ENCODE results near the gene FILIP1.
"Not testable (repeated sequence)": the region's sequence is repeated elsewhere in the genome, so short reads cannot be mapped to it uniquely, and the experiment has no call there.

FILIP1 gene

GRCh38 chr6:75421316-75422023 is 72.1 kb downstream of the FILIP1 start:
- DNase-seq (ENCODE audit: low read depth in 1 of 2, low spot score in 1 of 2): no peak

DNA sequence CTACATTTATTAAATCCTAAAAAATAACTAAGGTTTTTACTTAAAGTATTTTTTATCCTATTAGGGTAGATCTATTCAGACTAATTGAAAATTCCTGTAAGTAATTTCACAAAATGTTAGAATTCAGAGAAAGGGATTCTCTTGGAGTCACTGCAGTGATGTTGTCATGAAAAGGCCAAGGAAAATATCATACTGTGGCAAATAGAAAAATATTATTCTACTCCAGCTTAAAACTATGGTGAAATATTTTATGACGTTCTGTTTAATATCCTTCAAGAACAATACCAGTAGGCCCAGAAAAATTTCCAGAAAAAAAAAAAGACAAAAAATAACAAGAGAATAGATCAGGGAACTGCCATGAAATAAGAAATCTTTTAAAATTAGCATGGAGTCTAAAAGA is 73.6 kb downstream of the FILIP1 start:
- no peak for DNase-seq (ENCODE audit: low read depth in 1 of 2, low spot score in 1 of 2)

- DNase-seq (ENCODE audit: low read depth in 1 of 2, low spot score in 1 of 2): no peak
These were observed 74.2 kb downstream of the FILIP1 start for GRCh38 chr6:75419416-75419815.

DNA sequence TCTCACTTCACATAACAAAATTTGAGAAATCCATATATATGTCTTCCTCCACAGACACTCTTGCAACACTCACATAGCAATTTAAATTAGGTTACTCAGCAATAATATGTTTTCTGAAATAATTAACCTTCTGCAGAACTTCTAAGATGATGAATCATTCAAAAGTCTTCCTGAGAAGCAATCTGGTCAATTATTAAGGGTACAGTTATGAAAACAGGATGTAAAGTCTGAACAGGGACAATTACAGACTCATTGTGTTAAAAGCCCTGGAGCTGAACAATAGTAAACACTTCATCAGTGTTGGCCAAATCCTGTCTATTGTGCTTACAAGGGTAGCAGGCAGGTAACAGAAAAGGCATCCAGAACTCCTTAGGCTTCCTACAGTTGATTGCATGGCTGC is 75.4 kb downstream of the FILIP1 start:
- no peak for DNase-seq (ENCODE audit: low read depth in 1 of 2, low spot score in 1 of 2)

DNA sequence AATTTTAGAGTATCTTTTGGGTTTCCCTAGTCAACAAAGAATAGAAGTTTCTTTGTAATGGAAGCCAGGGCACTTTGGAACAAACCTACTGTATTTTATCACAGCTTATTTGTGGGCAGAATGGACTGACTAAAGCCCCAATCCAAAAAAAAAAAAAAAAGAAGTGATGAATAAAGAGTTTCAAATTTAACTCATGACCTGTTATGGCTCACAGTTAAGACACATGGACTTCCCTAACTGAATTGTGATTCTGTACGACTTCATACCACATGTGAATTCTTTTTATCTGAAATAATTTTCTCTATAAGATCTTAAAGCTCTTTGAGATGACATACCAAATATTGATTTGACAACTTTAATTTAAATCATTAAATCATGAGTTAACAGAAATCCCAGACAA is 77.2 kb downstream of the FILIP1 start:
- DNase-seq (ENCODE audit: low read depth in 1 of 2, low spot score in 1 of 2): no peak

- DNase-seq (ENCODE audit: low read depth in 1 of 2, low spot score in 1 of 2): no peak
These were observed 77.8 kb downstream of the FILIP1 start for GRCh38 chr6:75415804-75416203.

- no peak for DNase-seq (ENCODE audit: low read depth in 1 of 2, low spot score in 1 of 2)
These were observed 79.1 kb downstream of the FILIP1 start for GRCh38 chr6:75414445-75415021.

- DNase-seq (ENCODE audit: low read depth in 1 of 2, low spot score in 1 of 2): no peak
These were observed 80.5 kb downstream of the FILIP1 start for GRCh38 chr6:75412969-75413662.

GRCh38 chr6:75410564-75410963 is 83.0 kb downstream of the FILIP1 start:
- DNase-seq (ENCODE audit: low read depth in 1 of 2, low spot score in 1 of 2): not testable (repeated sequence)

DNA sequence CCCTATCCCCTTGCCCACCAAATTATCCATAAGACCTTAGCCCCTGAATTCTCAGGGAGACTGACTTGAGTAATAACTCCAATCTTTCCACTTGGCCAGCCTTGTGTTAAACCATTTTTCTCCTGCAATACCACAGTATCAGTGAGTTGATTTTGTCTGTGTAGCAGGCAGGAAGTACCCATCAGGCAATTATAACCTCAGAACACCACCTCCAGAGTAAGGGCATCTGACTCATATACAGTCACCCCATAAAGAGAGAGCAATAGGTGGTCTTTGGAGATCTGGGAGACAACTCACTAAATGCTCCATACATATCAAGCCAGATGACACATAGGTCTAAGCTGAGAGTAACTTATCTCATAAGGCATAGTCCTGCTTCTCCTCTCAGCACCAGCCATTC is 83.7 kb downstream of the FILIP1 start:
- no peak for DNase-seq (ENCODE audit: low read depth in 1 of 2, low spot score in 1 of 2)

DNA sequence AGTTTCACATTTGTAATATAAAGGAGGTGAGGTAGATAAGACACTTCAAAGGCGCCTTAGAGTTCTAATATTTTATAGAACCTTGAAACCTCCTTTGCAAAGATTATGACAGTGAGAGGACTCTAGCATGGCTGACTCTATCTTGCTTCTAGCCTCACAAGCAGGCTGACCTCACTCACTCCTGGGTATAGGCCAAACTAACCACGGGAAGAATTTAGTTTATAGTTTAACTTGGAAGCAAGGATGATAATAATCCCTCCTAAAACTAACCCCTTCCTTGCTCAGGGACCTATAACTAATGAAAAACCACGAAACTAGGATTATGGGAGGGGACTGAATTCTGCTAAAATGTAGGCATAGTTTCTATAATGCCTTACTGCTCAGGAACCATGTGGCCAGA is 84.3 kb downstream of the FILIP1 start:
- DNase-seq (ENCODE audit: low read depth in 1 of 2, low spot score in 1 of 2): no peak

DNA sequence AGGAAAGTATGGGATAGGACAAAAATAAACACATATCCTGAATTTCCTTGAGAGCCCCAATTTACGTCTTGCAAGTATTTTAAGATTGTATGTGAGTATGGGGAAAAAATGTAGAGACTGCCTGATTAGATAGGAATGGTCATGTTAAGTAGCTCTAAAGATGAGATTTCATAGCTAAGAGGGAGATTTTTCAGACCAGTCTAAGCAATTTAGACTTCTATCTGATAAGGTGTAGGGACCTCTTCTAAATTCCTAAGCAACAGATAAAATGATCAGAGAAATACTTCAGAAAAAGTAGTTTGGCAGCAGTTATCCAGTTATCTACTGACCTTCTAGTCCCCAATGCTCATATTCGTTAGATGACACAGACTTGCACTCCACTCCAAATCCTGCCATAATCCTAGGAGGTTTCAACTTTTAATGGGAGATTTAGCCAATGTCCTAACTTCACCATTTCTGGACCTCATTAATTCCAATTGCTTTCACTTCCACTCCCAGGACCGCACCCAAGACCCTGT is 90.0 kb downstream of the FILIP1 start:
- no peak for DNase-seq (ENCODE audit: low read depth in 1 of 2, low spot score in 1 of 2)

DNA sequence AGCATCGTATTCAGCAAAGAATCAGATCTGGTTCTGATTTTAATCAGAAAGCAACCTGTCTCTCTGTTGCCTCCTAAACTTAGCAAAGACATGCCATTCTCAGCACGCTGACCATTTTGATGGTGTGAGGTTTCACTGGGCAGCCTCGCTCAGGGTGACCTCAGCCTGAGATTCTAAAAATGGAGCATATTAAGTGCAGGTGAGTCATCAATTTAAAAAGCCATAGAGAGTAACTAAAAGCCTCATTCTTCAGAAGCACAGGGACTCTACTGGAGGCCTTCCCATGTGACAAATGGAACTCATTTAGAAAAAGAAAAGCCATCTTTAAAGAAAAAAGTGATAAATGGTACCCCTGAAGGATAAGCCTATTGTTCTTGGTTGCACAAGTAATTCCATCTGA is 91.3 kb downstream of the FILIP1 start:
- DNase-seq (ENCODE audit: low read depth in 1 of 2, low spot score in 1 of 2): no peak

DNA sequence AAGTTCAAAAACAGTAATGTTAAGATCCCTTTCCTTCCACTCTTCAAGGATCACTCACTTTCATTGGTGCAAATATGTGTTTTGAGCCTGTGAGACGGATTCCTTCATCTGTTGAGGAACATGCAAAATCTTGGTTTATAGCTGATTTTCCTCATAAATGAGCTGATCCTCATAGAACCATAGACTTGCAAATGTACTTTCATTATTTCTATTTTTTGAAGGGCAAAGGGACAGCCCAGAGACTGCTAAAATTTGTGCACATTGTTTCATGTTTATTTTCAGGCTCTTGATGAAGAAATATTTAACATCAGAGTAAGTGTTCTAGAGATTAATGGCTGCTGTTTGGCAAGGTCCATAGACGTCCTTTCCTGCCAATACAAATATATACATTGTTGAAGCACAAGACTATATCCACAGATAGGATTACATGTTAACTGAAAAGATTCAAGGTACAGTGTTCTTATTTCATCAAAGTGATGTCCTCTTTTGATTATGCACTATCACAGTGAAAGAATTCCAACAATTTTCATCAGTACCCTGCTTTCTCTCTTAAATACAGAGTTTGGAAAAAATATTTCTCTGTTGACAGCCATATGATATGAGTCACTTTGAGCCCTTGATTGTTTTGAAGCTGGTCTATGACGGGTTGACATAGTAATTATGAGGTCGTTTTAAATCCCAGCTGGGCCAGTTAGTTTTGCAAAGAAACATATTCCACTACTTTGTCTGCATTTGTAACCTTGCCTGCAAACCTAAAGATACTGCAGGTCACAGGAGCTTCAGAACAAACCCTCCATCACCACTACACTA is 95.7 kb downstream of the FILIP1 start:
- no peak for DNase-seq (ENCODE audit: low read depth in 1 of 2, low spot score in 1 of 2)

DNA sequence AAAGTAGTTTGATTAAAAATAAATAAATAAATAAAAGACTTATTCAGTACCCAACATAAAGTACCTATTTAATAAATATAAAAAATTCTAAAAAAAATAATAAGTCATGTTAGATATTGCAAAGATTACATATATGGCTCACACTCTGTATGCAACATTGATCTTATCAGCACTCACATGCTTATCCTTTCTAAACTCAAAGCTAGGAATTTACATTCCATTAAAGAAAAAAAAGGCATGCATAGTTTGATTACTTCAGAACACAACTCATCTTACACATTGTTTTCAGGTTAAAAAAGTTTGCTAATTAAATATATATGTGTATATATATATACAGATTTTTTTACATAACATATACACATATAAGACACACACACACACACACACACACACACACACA is 96.4 kb downstream of the FILIP1 start:
- no peak for DNase-seq (ENCODE audit: low read depth in 1 of 2, low spot score in 1 of 2)

DNA sequence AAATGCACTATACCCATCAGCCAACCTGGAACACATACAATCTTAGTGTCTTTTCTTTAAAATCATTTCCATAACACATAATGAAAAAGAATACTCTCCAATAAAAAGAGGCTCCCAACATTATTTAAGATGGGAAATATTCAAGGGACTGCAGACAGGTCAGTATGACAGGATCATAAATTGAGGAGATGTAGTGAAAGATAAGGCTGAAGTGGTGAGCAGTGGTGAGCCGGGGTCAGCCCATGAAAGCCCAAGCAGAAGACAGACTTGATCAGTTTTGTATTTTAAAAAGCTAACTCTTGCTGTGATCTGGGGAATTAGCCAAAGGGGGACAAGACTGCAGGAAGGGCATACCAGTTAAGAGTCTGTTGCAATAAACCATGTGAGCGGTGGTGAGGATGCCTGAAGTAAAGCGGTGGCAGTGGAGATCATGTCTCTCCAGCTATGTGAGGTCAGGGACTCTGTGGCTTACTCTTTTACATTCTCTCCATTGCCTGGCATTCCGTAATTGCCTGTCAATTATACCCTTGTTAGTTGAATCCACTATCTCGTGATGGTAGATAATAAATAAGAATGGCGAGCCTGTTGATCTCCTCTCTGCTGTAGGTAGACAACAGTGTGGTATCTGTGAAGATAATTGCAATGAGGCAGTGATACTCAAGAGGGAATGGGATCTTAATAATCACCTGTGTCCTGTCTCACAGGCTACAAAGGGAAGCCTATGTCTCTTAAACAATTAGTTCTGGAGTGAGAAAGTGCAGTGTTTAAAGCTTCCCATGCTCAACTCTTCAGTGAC is 97.4 kb downstream of the FILIP1 start:
- no peak for DNase-seq (ENCODE audit: low read depth in 1 of 2, low spot score in 1 of 2)

- DNase-seq (ENCODE audit: low read depth in 1 of 2, low spot score in 1 of 2): no peak
These were observed 99.8 kb downstream of the FILIP1 start for GRCh38 chr6:75393806-75394205.

DNA sequence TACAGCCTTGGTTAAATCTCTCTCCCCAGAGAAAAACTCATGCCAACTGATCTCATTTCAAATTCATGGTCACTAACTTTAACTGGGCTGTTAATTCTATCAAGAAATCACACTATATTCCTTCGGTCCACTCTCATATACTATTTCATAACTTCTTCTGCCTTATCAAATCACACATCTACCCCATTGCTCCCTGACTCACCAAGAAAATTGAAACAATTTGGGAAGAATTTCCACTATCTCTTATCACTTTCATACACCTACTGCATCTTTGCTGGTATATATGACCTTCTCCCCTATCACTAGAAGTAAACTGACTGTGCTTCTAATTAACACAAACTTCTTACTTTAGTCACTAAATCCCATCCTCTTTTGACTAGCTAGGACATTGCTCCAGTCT is 102.3 kb downstream of the FILIP1 start:
- no peak for DNase-seq (ENCODE audit: low read depth in 1 of 2, low spot score in 1 of 2)

- DNase-seq (ENCODE audit: low read depth in 1 of 2, low spot score in 1 of 2): no peak
These were observed 107.4 kb downstream of the FILIP1 start for GRCh38 chr6:75386050-75386770.

DNA sequence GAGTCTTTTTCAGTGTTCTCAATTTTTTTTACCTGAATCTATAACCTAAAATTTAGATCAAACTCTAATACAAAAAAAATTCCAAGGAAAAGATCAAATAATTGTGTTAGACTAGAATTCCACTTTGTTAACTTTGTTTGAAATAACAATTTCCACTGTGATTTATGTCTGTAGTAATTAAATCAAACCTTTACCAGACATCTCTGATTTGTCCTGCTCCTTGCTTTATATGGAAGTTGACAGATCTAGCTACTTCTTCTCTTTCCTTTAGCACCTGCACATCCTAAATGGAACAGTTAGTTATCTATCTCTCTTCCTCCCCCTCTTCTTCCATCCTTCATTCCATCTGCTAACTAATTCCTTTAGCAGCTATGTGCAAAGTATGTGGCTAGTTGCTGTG is 109.5 kb downstream of the FILIP1 start:
- DNase-seq (ENCODE audit: low read depth in 1 of 2, low spot score in 1 of 2): no peak

Data from activated T-helper 1 cell treated with anti-CD3 and anti-CD28 coated beads, Interleukin-2, amount 50 U/mL, for 16 hours (primary cell).